HFFc6 (cell line): ENCODE measurements around the gene SLC17A8. TPM values are rescaled to one million over a fixed set of nuclear protein-coding genes. Genes with fewer than 3 reads are reported as not detected.

ENCODE experiments used
- DNase-seq: peaks from one replicate; pipeline ENCODE4 v3.0.0-alpha.2; 2018
- H3K27ac Mint-ChIP-seq: 2 replicates; pipeline ENCODE4 v1.8.0; 2020; ENCODE audit warnings: mild to moderate bottlenecking, mixed read lengths
- H3K27me3 Mint-ChIP-seq: 2 replicates; pipeline ENCODE4 v1.8.0; 2021; ENCODE audit warnings: mild to moderate bottlenecking, moderate library complexity, mixed read lengths; ENCODE audit not compliant: insufficient read depth
- H3K36me3 Mint-ChIP-seq: 2 replicates; pipeline ENCODE4 v1.8.0; 2021; ENCODE audit warnings: low read depth, mixed read lengths
- H3K4me1 Mint-ChIP-seq: 2 replicates; pipeline ENCODE4 v1.8.0; 2020; ENCODE audit warnings: low read depth, mixed read lengths
- H3K4me3 Mint-ChIP-seq: 2 replicates; pipeline ENCODE4 v1.8.0; 2020; ENCODE audit warnings: mild to moderate bottlenecking, moderate library complexity, mixed read lengths
- H3K9me3 Mint-ChIP-seq: 2 replicates; pipeline ENCODE4 v1.8.0; 2020; ENCODE audit warnings: mild to moderate bottlenecking, mixed read lengths
- CTCF ChIP-seq: fragments of 200-600 bp; sonication (generic); IDR thresholded peaks from 2 replicates; pipeline ENCODE4 v1.5.0; 2021; ENCODE audit warnings: antibody characterized with exemption, mild to moderate bottlenecking
- total RNA-seq, 6 experiments: library from RNA; stranded (reverse); fragmentation: NEBNext Ultra II Directional; extraction: Animal tissue kit (Norgen Biotek cat#: 25700); gene quantifications; 2 replicates in 1 of 6; 3 replicates in 5 of 6; pipeline ENCODE4 v1.2.3, GENCODE V29; 2021

The SLC17A8 gene
- total RNA-seq, 6 experiments from 2014 or later, result not detected

GRCh38 chr12:100383586-100384558 lies 27.0 kb downstream of the SLC17A8 start:
- no peak for TF ChIP-seq CTCF
- H3K9me3 Mint-ChIP-seq, result no peaks in the 10 kb centered on the region
- H3K4me3 Mint-ChIP-seq, result no peak overlapping the region
- H3K27me3 Mint-ChIP-seq, result peaks cover 2% of the 10 kb centered on the region; the same call in 1 of the 2 replicates
- DNase-seq, result no peak
- no peak overlapping the region for H3K27ac Mint-ChIP-seq
- H3K4me1 Mint-ChIP-seq, result peaks cover 10% of the 10 kb centered on the region; the same call in 1 of the 2 replicates
- H3K36me3 Mint-ChIP-seq, result no peaks in the 10 kb centered on the region

GRCh38 chr12:100384559-100384935 lies 27.7 kb downstream of the SLC17A8 start:
- no peak for DNase-seq
- Mint-ChIP-seq H3K36me3 (no peaks in the 10 kb centered on the region), H3K27me3 (peaks cover 2% of the 10 kb centered on the region; the same call in 1 of the 2 replicates), H3K9me3 (no peaks in the 10 kb centered on the region), H3K4me3 (no peak overlapping the region), H3K27ac (no peak overlapping the region), H3K4me1 (peaks cover 10% of the 10 kb centered on the region; the same call in 1 of the 2 replicates)
- no peak for TF ChIP-seq CTCF

GRCh38 chr12:100388382-100388781 lies 31.5 kb downstream of the SLC17A8 start:
- Mint-ChIP-seq H3K27me3 (peaks cover 2% of the 10 kb centered on the region; the same call in 1 of the 2 replicates), H3K4me3 (no peak overlapping the region), H3K4me1 (no peaks in the 10 kb centered on the region), H3K27ac (no peak overlapping the region), H3K36me3 (no peaks in the 10 kb centered on the region), H3K9me3 (no peaks in the 10 kb centered on the region)
- no peak for DNase-seq
- TF ChIP-seq CTCF, result no peak

GRCh38 chr12:100391856-100392255 lies 35.0 kb downstream of the SLC17A8 start:
- H3K27ac Mint-ChIP-seq, result no peak overlapping the region
- H3K27me3 Mint-ChIP-seq, result peaks cover 2% of the 10 kb centered on the region; the same call in 1 of the 2 replicates
- no peak for DNase-seq
- no peaks in the 10 kb centered on the region for H3K9me3 Mint-ChIP-seq
- no peak overlapping the region for H3K4me3 Mint-ChIP-seq
- no peaks in the 10 kb centered on the region for H3K4me1 Mint-ChIP-seq
- H3K36me3 Mint-ChIP-seq, result no peaks in the 10 kb centered on the region
- peak; percentile 18; the same call in 1 of the 2 replicates for TF ChIP-seq CTCF

GRCh38 chr12:100393200-100393599 lies 36.3 kb downstream of the SLC17A8 start:
- DNase-seq, result no peak
- no peak overlapping the region for H3K4me3 Mint-ChIP-seq
- no peaks in the 10 kb centered on the region for H3K4me1 Mint-ChIP-seq
- H3K27me3 Mint-ChIP-seq, result peaks cover under 1% of the 10 kb centered on the region; the same call in 1 of the 2 replicates
- TF ChIP-seq CTCF, result no peak
- H3K27ac Mint-ChIP-seq, result no peak overlapping the region
- H3K36me3 Mint-ChIP-seq, result no peaks in the 10 kb centered on the region
- H3K9me3 Mint-ChIP-seq, result no peaks in the 10 kb centered on the region
